Subcutaneous abdominal adipose tissue (tissue), 5 donors: Measurements from ENCODE around the gene MMP28.

ENCODE experiments used
- H3K27ac ChIP-seq: one replicate; pipeline ENCODE4 v1.7.0; 2013; ENCODE audit warnings: low read depth, mild to moderate bottlenecking, inconsistent platforms, low read length, moderate library complexity
- H3K27me3 ChIP-seq, 5 donors: one replicate each; pipeline ENCODE4 v1.7.0; 2013; ENCODE audit warnings: low read length in 5 of 5, inconsistent platforms in 1 of 5; ENCODE audit not compliant: control insufficient read depth in 5 of 5, insufficient read depth in 4 of 5
- H3K36me3 ChIP-seq, 5 donors: one replicate each; pipeline ENCODE4 v1.7.0; 2013; ENCODE audit warnings: low read length in 5 of 5; ENCODE audit not compliant: control insufficient read depth in 5 of 5, insufficient read depth in 5 of 5
- H3K4me1 ChIP-seq, 5 donors: one replicate each; pipeline ENCODE4 v1.7.0; 2013; ENCODE audit warnings: low read length in 5 of 5, mild to moderate bottlenecking in 3 of 5, moderate library complexity in 1 of 5; ENCODE audit not compliant: control insufficient read depth in 5 of 5, insufficient read depth in 5 of 5
- H3K4me3 ChIP-seq, 5 donors: one replicate each; pipeline ENCODE4 v1.7.0; 2013; ENCODE audit warnings: low read length in 5 of 5, low read depth in 1 of 5
- H3K9ac ChIP-seq, 5 donors: one replicate each; pipeline ENCODE4 v1.7.0; 2013; ENCODE audit warnings: low read length in 5 of 5, mild to moderate bottlenecking in 4 of 5, moderate library complexity in 3 of 5
- H3K9me3 ChIP-seq, 5 donors: one replicate each; pipeline ENCODE4 v1.7.0; 2013; ENCODE audit warnings: low read length in 5 of 5; ENCODE audit not compliant: control insufficient read depth in 5 of 5
- donor health status: healthy.
- donor health status: healthy.
- donor health status: healthy.
- donor health status: healthy.
- donor health status: healthy.

The MMP28 gene

DNA sequence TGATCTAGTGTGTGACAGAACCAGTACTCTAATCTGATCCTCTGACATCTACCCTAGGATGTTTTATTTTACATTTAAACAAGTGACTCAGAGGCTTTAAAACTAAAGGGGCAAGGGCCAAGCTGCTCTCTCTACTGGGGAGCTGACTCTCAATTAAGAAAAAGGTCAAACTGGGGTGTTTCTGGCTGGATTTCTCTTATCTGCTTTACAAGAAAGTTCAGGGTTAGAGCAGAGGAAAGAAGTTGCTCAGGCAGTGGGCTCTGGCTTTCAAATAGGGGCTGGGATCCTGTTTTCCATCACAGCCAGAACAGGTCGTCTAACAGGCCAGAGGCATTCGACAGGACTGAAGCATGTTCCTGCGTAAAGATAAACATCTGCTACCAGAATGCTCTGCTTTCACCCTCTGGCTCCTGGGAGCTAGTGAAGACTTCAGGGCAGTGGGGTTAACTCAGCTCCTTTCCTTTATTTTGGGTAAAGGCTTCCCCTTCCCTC, 8.5 kb downstream of the MMP28 start:
- H3K4me1 ChIP-seq: peaks cover 14 to 63% (median 51%) of the 10 kb centered on the region in 5 donors
- H3K27me3 ChIP-seq: no peaks in the 10 kb centered on the region
- peak overlapping the region; percentile 67 for H3K27ac ChIP-seq
- H3K4me3 ChIP-seq: no peak overlapping the region
- peak overlapping the region in 2 of 5 donors; percentile 35 to 52 for H3K9ac ChIP-seq
- H3K36me3 ChIP-seq: no peaks in the 10 kb centered on the region
- H3K9me3 ChIP-seq: peaks cover 0 to 3% (median 0%) of the 10 kb centered on the region in 5 donors

- no peaks in the 10 kb centered on the region for H3K9me3 ChIP-seq
- peak overlapping the region; percentile 73 for H3K27ac ChIP-seq
- H3K27me3 ChIP-seq: no peaks in the 10 kb centered on the region
- peaks cover 14 to 55% (median 51%) of the 10 kb centered on the region in 5 donors for H3K4me1 ChIP-seq
- no peak overlapping the region for H3K4me3 ChIP-seq
- no peaks in the 10 kb centered on the region for H3K36me3 ChIP-seq
- peak overlapping the region in 1 of 5 donors; percentile 38 for H3K9ac ChIP-seq
Observed at GRCh38 chr17:35784895-35785294, 10.5 kb downstream of the MMP28 start.

- Histone ChIP-seq H3K4me1 (peaks cover 5 to 53% (median 44%) of the 10 kb centered on the region in 5 donors), H3K9me3 (no peaks in the 10 kb centered on the region), H3K27me3 (no peaks in the 10 kb centered on the region), H3K27ac (no peak overlapping the region), H3K9ac (no peak overlapping the region), H3K4me3 (no peak overlapping the region), H3K36me3 (peaks cover 2 to 8% (median 3%) of the 10 kb centered on the region in 5 donors)
Observed at GRCh38 chr17:35780950-35781349, 14.5 kb downstream of the MMP28 start.

- Histone ChIP-seq H3K9me3 (no peaks in the 10 kb centered on the region), H3K27ac (peak overlapping the region; percentile 62), H3K27me3 (no peaks in the 10 kb centered on the region), H3K4me1 (peaks cover 13 to 60% (median 50%) of the 10 kb centered on the region in 5 donors), H3K4me3 (no peak overlapping the region), H3K36me3 (peaks cover 2 to 8% (median 3%) of the 10 kb centered on the region in 5 donors), H3K9ac (peak overlapping the region in 1 of 5 donors; percentile 15)
Observed at GRCh38 chr17:35778641-35779196, 16.7 kb downstream of the MMP28 start.

GRCh38 chr17:35775583-35775982, 19.9 kb downstream of the MMP28 start:
- H3K4me3 ChIP-seq: no peak overlapping the region
- H3K9ac ChIP-seq: peak overlapping the region in 1 of 5 donors; percentile 31

GRCh38 chr17:35775039-35775438, 20.4 kb downstream of the MMP28 start:
- Histone ChIP-seq H3K36me3 (peaks cover 2 to 8% (median 3%) of the 10 kb centered on the region in 5 donors), H3K9me3 (no peaks in the 10 kb centered on the region), H3K4me1 (peaks cover 11 to 60% (median 54%) of the 10 kb centered on the region in 5 donors), H3K27me3 (no peaks in the 10 kb centered on the region), H3K9ac (peak overlapping the region in 3 of 5 donors; percentile 31 to 57 (median 38)), H3K27ac (peak overlapping the region; percentile 43), H3K4me3 (peak overlapping the region in 1 of 5 donors; percentile 31)

More at GRCh38 chr17:35775583-35775982, 19.9 kb downstream of the MMP28 start:
- H3K36me3 ChIP-seq: peaks cover 2 to 8% (median 3%) of the 10 kb centered on the region in 5 donors
- peaks cover 11 to 60% (median 54%) of the 10 kb centered on the region in 5 donors for H3K4me1 ChIP-seq
- H3K9me3 ChIP-seq: no peaks in the 10 kb centered on the region
- no peaks in the 10 kb centered on the region for H3K27me3 ChIP-seq
- peak overlapping the region; percentile 43 for H3K27ac ChIP-seq

DNA sequence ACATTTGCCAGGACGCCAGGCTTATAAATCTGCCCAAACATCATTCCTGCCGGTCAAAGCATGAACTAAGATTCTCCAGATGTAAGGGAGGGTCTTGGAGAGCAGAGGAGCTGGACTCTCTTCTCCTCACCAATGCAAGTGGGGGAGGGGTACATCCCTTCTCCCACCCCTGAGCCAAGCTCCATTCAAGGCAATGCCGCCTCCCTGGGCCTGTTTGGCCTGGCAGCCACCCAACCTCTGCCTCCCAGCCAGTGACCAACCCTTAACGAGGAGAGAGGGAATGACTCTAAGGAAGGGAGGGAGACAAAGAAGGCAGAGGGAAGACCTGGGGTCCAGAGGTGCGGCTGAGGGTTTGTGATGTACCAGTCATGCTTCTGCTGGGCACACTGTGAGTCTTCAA, 20.9 kb downstream of the MMP28 start:
- H3K9me3 ChIP-seq: no peaks in the 10 kb centered on the region
- peaks cover 0 to 8% (median 3%) of the 10 kb centered on the region in 5 donors for H3K36me3 ChIP-seq
- H3K27me3 ChIP-seq: no peaks in the 10 kb centered on the region
- H3K4me1 ChIP-seq: peaks cover 11 to 60% (median 54%) of the 10 kb centered on the region in 5 donors
- H3K9ac ChIP-seq: peak overlapping the region in 3 of 5 donors; percentile 0 to 57 (median 38)
- peak overlapping the region; percentile 43 for H3K27ac ChIP-seq
- H3K4me3 ChIP-seq: peak overlapping the region in 1 of 5 donors; percentile 8

- Histone ChIP-seq H3K4me1 (peaks cover 11 to 54% (median 49%) of the 10 kb centered on the region in 5 donors), H3K36me3 (peaks cover 0 to 8% (median 3%) of the 10 kb centered on the region in 5 donors)
Observed at GRCh38 chr17:35773679-35774425, 21.6 kb downstream of the MMP28 start.

DNA sequence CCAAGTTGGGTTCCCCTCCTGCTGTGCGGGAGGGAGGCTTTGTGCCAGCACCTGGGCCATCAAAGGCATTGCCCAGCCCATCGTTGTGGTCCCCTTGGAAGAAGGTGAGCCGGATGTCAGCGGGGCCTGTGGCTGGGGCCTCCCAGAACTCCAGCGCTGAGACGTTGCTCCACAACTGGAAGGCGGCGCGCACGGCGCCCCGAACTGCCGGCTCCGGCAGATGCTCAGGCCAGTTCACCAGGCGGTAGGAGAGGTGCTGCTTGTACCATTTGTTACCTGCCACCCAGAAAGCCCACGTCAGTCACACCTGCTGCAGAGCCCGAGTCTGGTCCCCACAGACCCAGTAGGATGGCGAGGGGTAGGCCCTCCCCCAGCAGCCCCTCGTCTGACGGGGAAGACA, 22.3 kb downstream of the MMP28 start:
- H3K4me1 ChIP-seq: peaks cover 11 to 47% (median 45%) of the 10 kb centered on the region in 5 donors
- no peaks in the 10 kb centered on the region for H3K9me3 ChIP-seq
- peak overlapping the region in 3 of 5 donors; percentile 33 to 54 (median 53) for H3K9ac ChIP-seq
- H3K27me3 ChIP-seq: no peaks in the 10 kb centered on the region
- H3K4me3 ChIP-seq: no peak overlapping the region
- peaks cover 0 to 8% (median 2%) of the 10 kb centered on the region in 5 donors for H3K36me3 ChIP-seq
- peak overlapping the region; percentile 43 for H3K27ac ChIP-seq

More at GRCh38 chr17:35773679-35774425, 21.6 kb downstream of the MMP28 start:
- H3K27me3 ChIP-seq: no peaks in the 10 kb centered on the region
- no peaks in the 10 kb centered on the region for H3K9me3 ChIP-seq
- H3K27ac ChIP-seq: peak overlapping the region; percentile 43
- peak overlapping the region in 3 of 5 donors; percentile 33 to 54 (median 53) for H3K9ac ChIP-seq
- peak overlapping the region in 1 of 5 donors; percentile 8 for H3K4me3 ChIP-seq
